ENCODE results near the gene TUB. TPM values are rescaled to one million over a fixed set of nuclear protein-coding genes. Genes with fewer than 3 reads are reported as not detected.

Gene TUB
- total RNA-seq, 1 experiment from 2014 or later: 0.39 TPM

DNA sequence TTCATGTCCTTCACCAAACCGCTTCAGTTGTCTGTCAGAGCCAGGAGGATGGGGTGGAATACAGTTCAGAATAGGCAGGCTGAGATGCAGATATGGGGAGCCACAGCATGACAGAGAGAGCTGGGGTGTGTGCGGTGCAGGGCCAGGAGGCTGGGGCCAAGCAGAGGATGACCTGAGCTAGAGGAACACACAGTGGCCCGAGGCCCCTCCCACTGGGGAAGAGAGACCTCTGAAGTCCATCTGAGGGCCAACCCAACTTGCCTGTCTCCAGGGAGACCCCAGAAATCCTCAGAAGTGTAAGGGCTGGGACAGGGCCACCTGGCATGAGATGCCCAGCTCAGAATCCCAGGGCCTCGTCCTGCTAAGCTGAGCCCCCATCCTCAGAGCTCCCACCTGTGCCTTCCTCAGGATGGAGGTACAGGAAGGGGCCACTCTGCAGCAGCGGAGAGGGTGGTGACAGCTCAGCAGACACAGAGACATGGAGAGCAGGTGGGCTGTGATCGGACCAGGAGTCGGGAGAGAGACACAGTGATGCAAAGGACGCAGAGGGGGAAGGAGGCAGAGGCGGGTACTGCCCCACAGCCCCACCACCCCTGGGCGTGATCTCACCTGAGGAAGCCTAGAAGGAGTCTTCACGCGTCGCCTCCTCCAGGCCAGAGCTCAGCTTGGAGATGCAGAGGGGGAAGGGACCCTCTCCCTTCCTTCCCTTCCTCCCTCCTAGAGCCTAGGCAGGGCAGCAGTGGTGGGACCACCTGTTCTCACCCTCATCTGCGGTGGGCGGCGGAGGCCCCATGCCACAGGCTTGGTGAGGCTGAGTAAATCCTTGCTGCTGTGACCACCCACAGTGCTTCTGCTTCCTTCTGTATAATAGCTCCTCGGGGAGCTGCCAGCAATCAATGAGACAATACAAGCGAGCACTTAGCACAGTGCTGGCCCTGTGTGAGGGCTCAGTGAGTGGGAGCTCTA is 9.1 kb upstream of the TUB start:
- no TSS peak for BruUV-seq (replicated peaks)
- ChIA-PET CTCF (interaction anchor here (0.6 to 2.2 kb wide), 2 partner anchors 65 to 377 kb away, joined by 6 to 7 read pairs; no protein-coding TSS in a partner anchor), POLR2A (ENCODE audit: low non-redundant PET) (no interaction called here)
- intact Hi-C loops (cut with micrococcal nuclease; ENCODE audit: unreplicated experiment): loop anchor here (5.0 kb wide), 1 partner anchor 40 kb away; no protein-coding TSS in a partner anchor
- Histone ChIP-seq H3K36me3 (ENCODE audit: insufficient read depth, low read length, poor library complexity, severe bottlenecking) (no peaks in the 10 kb centered on the region), H3K27me3 (replicated peaks; ENCODE audit: insufficient read depth, low read depth, low read length, poor library complexity) (peaks cover 3% of the 10 kb centered on the region), H3K4me3 (ENCODE audit: low read depth, low read length, poor library complexity, severe bottlenecking) (no peak overlapping the region), H3K9me3 (ENCODE audit: low read depth, low read length, poor library complexity, severe bottlenecking) (no peaks in the 10 kb centered on the region), H3K27ac (ENCODE audit: low read depth, low read length, poor library complexity, severe bottlenecking) (no peak overlapping the region), H3K4me1 (ENCODE audit: insufficient read depth, low read length, poor library complexity, severe bottlenecking) (peaks cover 6% of the 10 kb centered on the region)
- peak; percentile 60 for DNase-seq (ENCODE audit: low spot score)
- TF ChIP-seq, protein P1, sequence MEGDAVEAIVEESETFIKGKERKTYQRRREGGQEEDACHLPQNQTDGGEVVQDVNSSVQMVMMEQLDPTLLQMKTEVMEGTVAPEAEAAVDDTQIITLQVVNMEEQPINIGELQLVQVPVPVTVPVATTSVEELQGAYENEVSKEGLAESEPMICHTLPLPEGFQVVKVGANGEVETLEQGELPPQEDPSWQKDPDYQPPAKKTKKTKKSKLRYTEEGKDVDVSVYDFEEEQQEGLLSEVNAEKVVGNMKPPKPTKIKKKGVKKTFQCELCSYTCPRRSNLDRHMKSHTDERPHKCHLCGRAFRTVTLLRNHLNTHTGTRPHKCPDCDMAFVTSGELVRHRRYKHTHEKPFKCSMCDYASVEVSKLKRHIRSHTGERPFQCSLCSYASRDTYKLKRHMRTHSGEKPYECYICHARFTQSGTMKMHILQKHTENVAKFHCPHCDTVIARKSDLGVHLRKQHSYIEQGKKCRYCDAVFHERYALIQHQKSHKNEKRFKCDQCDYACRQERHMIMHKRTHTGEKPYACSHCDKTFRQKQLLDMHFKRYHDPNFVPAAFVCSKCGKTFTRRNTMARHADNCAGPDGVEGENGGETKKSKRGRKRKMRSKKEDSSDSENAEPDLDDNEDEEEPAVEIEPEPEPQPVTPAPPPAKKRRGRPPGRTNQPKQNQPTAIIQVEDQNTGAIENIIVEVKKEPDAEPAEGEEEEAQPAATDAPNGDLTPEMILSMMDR (conservative IDR thresholded peaks at IDR 0.05; ENCODE audit: low read depth, low read length): no peak
- no peak for TF ChIP-seq EZH2 (IDR thresholded peaks at IDR 0.05; ENCODE audit: borderline replicate concordance, low read depth, low read length, poor library complexity, severe bottlenecking)

DNA sequence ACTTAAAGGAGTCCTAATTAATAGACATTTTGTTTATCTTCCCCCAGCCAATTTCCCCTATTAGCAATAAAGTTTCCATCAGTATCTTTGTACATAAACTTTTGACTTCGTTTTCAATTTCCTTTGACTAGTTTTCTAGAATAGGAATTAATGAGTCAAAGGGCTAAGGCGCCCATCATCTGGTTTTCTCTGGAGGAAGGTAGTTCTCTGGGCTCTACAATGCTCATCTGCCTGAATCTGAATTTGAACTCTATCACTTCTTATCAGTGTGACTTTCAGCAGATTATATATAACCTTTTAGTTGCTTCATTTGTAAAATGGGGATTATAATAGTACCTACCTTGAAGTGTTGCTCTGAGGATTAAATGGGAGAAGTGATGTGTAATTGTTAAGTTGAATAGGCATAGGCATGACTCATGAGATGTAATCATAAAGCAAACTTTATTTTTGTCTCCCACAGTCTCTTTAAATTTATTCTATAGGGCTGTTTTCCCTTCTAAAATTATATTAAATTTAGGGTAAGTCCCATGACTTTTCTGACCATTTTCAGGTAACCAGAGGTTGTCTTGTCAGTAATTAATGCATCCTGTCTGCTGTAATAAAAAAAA is 5.8 kb upstream of the TUB start:
- DNase-seq (ENCODE audit: low spot score): no peak
- no peaks in the 10 kb centered on the region for H3K36me3 ChIP-seq (ENCODE audit: insufficient read depth, low read length, poor library complexity, severe bottlenecking)
- H3K4me1 ChIP-seq (ENCODE audit: insufficient read depth, low read length, poor library complexity, severe bottlenecking): no peaks in the 10 kb centered on the region
- H3K27me3 ChIP-seq (replicated peaks; ENCODE audit: insufficient read depth, low read depth, low read length, poor library complexity): peaks cover 8% of the 10 kb centered on the region
- no TSS peak for BruUV-seq (replicated peaks)
- CTCF ChIA-PET: no interaction called here
- intact Hi-C loops (cut with micrococcal nuclease; ENCODE audit: unreplicated experiment): no loop called here
- H3K4me3 ChIP-seq (ENCODE audit: low read depth, low read length, poor library complexity, severe bottlenecking): no peak overlapping the region
- TF ChIP-seq EZH2 (IDR thresholded peaks at IDR 0.05; ENCODE audit: borderline replicate concordance, low read depth, low read length, poor library complexity, severe bottlenecking): no peak
- no peak overlapping the region for H3K27ac ChIP-seq (ENCODE audit: low read depth, low read length, poor library complexity, severe bottlenecking)
- POLR2A ChIA-PET (ENCODE audit: low non-redundant PET): no interaction called here
- no peaks in the 10 kb centered on the region for H3K9me3 ChIP-seq (ENCODE audit: low read depth, low read length, poor library complexity, severe bottlenecking)

DNA sequence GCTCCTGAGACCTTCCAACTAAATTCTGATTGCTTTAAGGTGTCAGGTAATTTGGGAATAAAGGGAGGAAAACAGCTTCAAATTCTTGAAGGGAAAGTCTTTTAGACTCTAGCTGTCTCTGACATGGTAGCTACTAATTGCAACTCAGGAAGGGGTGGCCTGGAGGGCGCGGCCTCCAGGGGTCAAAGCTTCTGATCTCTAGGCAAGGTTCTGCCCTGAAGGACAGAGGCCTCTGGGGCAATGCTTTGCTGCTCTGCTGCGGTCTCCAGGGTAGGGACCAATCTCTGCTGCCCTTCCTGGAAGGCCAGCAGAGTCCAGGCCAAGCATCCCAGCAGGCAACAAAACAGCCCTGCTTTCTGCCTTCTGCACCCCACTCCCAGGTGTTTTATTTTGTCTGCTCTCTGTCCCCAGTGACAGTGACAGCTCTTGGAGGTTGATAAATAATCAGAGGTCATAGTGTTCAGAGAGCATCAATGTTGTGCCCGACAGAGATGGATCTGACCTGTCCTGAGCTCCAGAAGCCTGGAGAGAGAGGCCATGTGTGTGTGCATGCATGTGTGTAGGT is 1.8 kb upstream of the TUB start:
- BruUV-seq (replicated peaks): no TSS peak

More for the DNA sequence above, 1.8 kb upstream of the TUB start:
- Histone ChIP-seq H3K4me1 (ENCODE audit: insufficient read depth, low read length, poor library complexity, severe bottlenecking) (no peaks in the 10 kb centered on the region), H3K27me3 (replicated peaks; ENCODE audit: insufficient read depth, low read depth, low read length, poor library complexity) (peaks cover 18% of the 10 kb centered on the region), H3K27ac (ENCODE audit: low read depth, low read length, poor library complexity, severe bottlenecking) (no peak overlapping the region), H3K4me3 (ENCODE audit: low read depth, low read length, poor library complexity, severe bottlenecking) (no peak overlapping the region), H3K36me3 (ENCODE audit: insufficient read depth, low read length, poor library complexity, severe bottlenecking) (no peaks in the 10 kb centered on the region), H3K9me3 (ENCODE audit: low read depth, low read length, poor library complexity, severe bottlenecking) (no peaks in the 10 kb centered on the region)
- intact Hi-C loops (cut with micrococcal nuclease; ENCODE audit: unreplicated experiment): no loop called here
- CTCF ChIA-PET: no interaction called here
- no peak for DNase-seq (ENCODE audit: low spot score)
- TF ChIP-seq, protein P1 (conservative IDR thresholded peaks at IDR 0.05; ENCODE audit: low read depth, low read length): no peak
- TF ChIP-seq EZH2 (IDR thresholded peaks at IDR 0.05; ENCODE audit: borderline replicate concordance, low read depth, low read length, poor library complexity, severe bottlenecking): no peak
- POLR2A ChIA-PET (ENCODE audit: low non-redundant PET): no interaction called here

Data from A673 (cell line).